ENCODE results near the gene SERPINA7. TPM values are rescaled to one million over a fixed set of nuclear protein-coding genes. Genes with fewer than 3 reads are reported as not detected.

SERPINA7 gene
- total RNA-seq (0.05 TPM), polyA plus RNA-seq (0.02 TPM)
- long read RNA-seq, donor 1 = 0 reads
- long read RNA-seq, donor 2 = 0 reads
- long read RNA-seq, donor 3 = 0 reads
- long read RNA-seq, donor 4 = 0 reads
- long read RNA-seq, donor 5 = 0 reads
- long read RNA-seq, donor 6 = 0 reads
- long read RNA-seq, donor 7 = 0 reads
- long read RNA-seq, donor 8 = 0 reads
- long read RNA-seq, donor 9 = 0 reads
- long read RNA-seq, donor 10 = 0 reads

- H3K4me1 ChIP-seq (ENCODE audit: control insufficient read depth in 2 of 2, insufficient read depth in 2 of 2, low read length in 2 of 2) = no peaks in the 10 kb centered on the region
- no peak within 1 kb of the TSS for H3K27ac ChIP-seq (ENCODE audit: low read depth in 1 of 2, low read length in 1 of 2)
- no peaks in the 10 kb centered on the region for H3K27me3 ChIP-seq (ENCODE audit: control insufficient read depth in 2 of 2, insufficient read depth in 1 of 2, low read length in 1 of 2)
- DNase-seq (ENCODE audit: low read depth in 6 of 9, low spot score in 9 of 9) = no peak
- H3K9me3 ChIP-seq (ENCODE audit: control insufficient read depth in 2 of 2, insufficient read depth in 1 of 2, low read length in 1 of 2) = no peaks in the 10 kb centered on the region
- H3K36me3 ChIP-seq (ENCODE audit: control insufficient read depth in 2 of 2, insufficient read depth in 2 of 2, low read length in 1 of 2) = no peaks in the 10 kb centered on the region
- no peak within 1 kb of the TSS for H3K4me3 ChIP-seq (ENCODE audit: low read length in 2 of 2)
Observed at GRCh38 chrX:106038625-106039024, at the start of gene SERPINA7. Gene SERPINA7, minus strand, starts transcription at chrX:106038727. Its CDS starts 1,669 bp downstream, at chrX:106037058.

- Histone ChIP-seq H3K27me3 (ENCODE audit: control insufficient read depth in 2 of 2, insufficient read depth in 1 of 2, low read length in 1 of 2) (no peaks in the 10 kb centered on the region), H3K4me3 (ENCODE audit: low read length in 2 of 2) (no peak overlapping the region), H3K4me1 (ENCODE audit: control insufficient read depth in 2 of 2, insufficient read depth in 2 of 2, low read length in 2 of 2) (no peaks in the 10 kb centered on the region), H3K9me3 (ENCODE audit: control insufficient read depth in 2 of 2, insufficient read depth in 1 of 2, low read length in 1 of 2) (no peaks in the 10 kb centered on the region), H3K27ac (ENCODE audit: low read depth in 1 of 2, low read length in 1 of 2) (no peak overlapping the region), H3K36me3 (ENCODE audit: control insufficient read depth in 2 of 2, insufficient read depth in 2 of 2, low read length in 1 of 2) (no peaks in the 10 kb centered on the region)
- WGBS = 93% methylated on average over 3 of the region's 3 CpGs
- no peak for DNase-seq (ENCODE audit: low read depth in 6 of 9, low spot score in 9 of 9)
Observed at GRCh38 chrX:106069048-106069447, 30.5 kb upstream of the SERPINA7 start.

- DNase-seq (ENCODE audit: low read depth in 6 of 9, low spot score in 9 of 9) = no peak
- no peaks in the 10 kb centered on the region for H3K9me3 ChIP-seq (ENCODE audit: control insufficient read depth in 2 of 2, insufficient read depth in 1 of 2, low read length in 1 of 2)
- 94% methylated on average over 1 of the region's 1 CpG for WGBS
Observed at GRCh38 chrX:106050054-106050453, 11.5 kb upstream of the SERPINA7 start.

GRCh38 chrX:106042296-106042695 lies 3.8 kb upstream of the SERPINA7 start:
- Histone ChIP-seq H3K4me3 (ENCODE audit: low read length in 2 of 2) (no peak overlapping the region), H3K27ac (ENCODE audit: low read depth in 1 of 2, low read length in 1 of 2) (no peak overlapping the region), H3K4me1 (ENCODE audit: control insufficient read depth in 2 of 2, insufficient read depth in 2 of 2, low read length in 2 of 2) (no peaks in the 10 kb centered on the region), H3K36me3 (ENCODE audit: control insufficient read depth in 2 of 2, insufficient read depth in 2 of 2, low read length in 1 of 2) (no peaks in the 10 kb centered on the region), H3K9me3 (ENCODE audit: control insufficient read depth in 2 of 2, insufficient read depth in 1 of 2, low read length in 1 of 2) (no peaks in the 10 kb centered on the region), H3K27me3 (ENCODE audit: control insufficient read depth in 2 of 2, insufficient read depth in 1 of 2, low read length in 1 of 2) (no peaks in the 10 kb centered on the region)
- WGBS = 88% methylated on average over 2 of the region's 2 CpGs
- DNase-seq (ENCODE audit: low read depth in 6 of 9, low spot score in 9 of 9) = no peak

More at GRCh38 chrX:106050054-106050453, 11.5 kb upstream of the SERPINA7 start:
- no peaks in the 10 kb centered on the region for H3K27me3 ChIP-seq (ENCODE audit: control insufficient read depth in 2 of 2, insufficient read depth in 1 of 2, low read length in 1 of 2)
- no peak overlapping the region for H3K4me3 ChIP-seq (ENCODE audit: low read length in 2 of 2)
- H3K27ac ChIP-seq (ENCODE audit: low read depth in 1 of 2, low read length in 1 of 2) = no peak overlapping the region
- no peaks in the 10 kb centered on the region for H3K36me3 ChIP-seq (ENCODE audit: control insufficient read depth in 2 of 2, insufficient read depth in 2 of 2, low read length in 1 of 2)
- H3K4me1 ChIP-seq (ENCODE audit: control insufficient read depth in 2 of 2, insufficient read depth in 2 of 2, low read length in 2 of 2) = no peaks in the 10 kb centered on the region

- Histone ChIP-seq H3K27ac (ENCODE audit: low read depth in 1 of 2, low read length in 1 of 2) (no peak overlapping the region), H3K9me3 (ENCODE audit: control insufficient read depth in 2 of 2, insufficient read depth in 1 of 2, low read length in 1 of 2) (no peaks in the 10 kb centered on the region), H3K4me1 (ENCODE audit: control insufficient read depth in 2 of 2, insufficient read depth in 2 of 2, low read length in 2 of 2) (no peaks in the 10 kb centered on the region), H3K36me3 (ENCODE audit: control insufficient read depth in 2 of 2, insufficient read depth in 2 of 2, low read length in 1 of 2) (no peaks in the 10 kb centered on the region), H3K27me3 (ENCODE audit: control insufficient read depth in 2 of 2, insufficient read depth in 1 of 2, low read length in 1 of 2) (no peaks in the 10 kb centered on the region), H3K4me3 (ENCODE audit: low read length in 2 of 2) (no peak overlapping the region)
- no peak for DNase-seq (ENCODE audit: low read depth in 6 of 9, low spot score in 9 of 9)
- WGBS = 91% methylated on average over 4 of the region's 4 CpGs
Observed at GRCh38 chrX:106040861-106041260, 2.3 kb upstream of the SERPINA7 start.

- Histone ChIP-seq H3K27ac (ENCODE audit: low read depth in 1 of 2, low read length in 1 of 2) (no peak overlapping the region), H3K27me3 (ENCODE audit: control insufficient read depth in 2 of 2, insufficient read depth in 1 of 2, low read length in 1 of 2) (no peaks in the 10 kb centered on the region), H3K36me3 (ENCODE audit: control insufficient read depth in 2 of 2, insufficient read depth in 2 of 2, low read length in 1 of 2) (no peaks in the 10 kb centered on the region), H3K4me1 (ENCODE audit: control insufficient read depth in 2 of 2, insufficient read depth in 2 of 2, low read length in 2 of 2) (no peaks in the 10 kb centered on the region), H3K9me3 (ENCODE audit: control insufficient read depth in 2 of 2, insufficient read depth in 1 of 2, low read length in 1 of 2) (no peaks in the 10 kb centered on the region), H3K4me3 (ENCODE audit: low read length in 2 of 2) (no peak overlapping the region)
- no peak for DNase-seq (ENCODE audit: low read depth in 6 of 9, low spot score in 9 of 9)
- WGBS = 51% methylated on average over 2 of the region's 2 CpGs
Observed at GRCh38 chrX:106039920-106040319, 1.4 kb upstream of the SERPINA7 start.

GRCh38 chrX:106037835-106038473 lies 573 bp downstream of the SERPINA7 start:
- 96% methylated on average over 1 of the region's 1 CpG for WGBS
- Histone ChIP-seq H3K4me1 (ENCODE audit: control insufficient read depth in 2 of 2, insufficient read depth in 2 of 2, low read length in 2 of 2) (no peaks in the 10 kb centered on the region), H3K27ac (ENCODE audit: low read depth in 1 of 2, low read length in 1 of 2) (no peak overlapping the region), H3K9me3 (ENCODE audit: control insufficient read depth in 2 of 2, insufficient read depth in 1 of 2, low read length in 1 of 2) (no peaks in the 10 kb centered on the region), H3K4me3 (ENCODE audit: low read length in 2 of 2) (no peak overlapping the region), H3K36me3 (ENCODE audit: control insufficient read depth in 2 of 2, insufficient read depth in 2 of 2, low read length in 1 of 2) (no peaks in the 10 kb centered on the region), H3K27me3 (ENCODE audit: control insufficient read depth in 2 of 2, insufficient read depth in 1 of 2, low read length in 1 of 2) (no peaks in the 10 kb centered on the region)
- DNase-seq (ENCODE audit: low read depth in 6 of 9, low spot score in 9 of 9) = no peak

GRCh38 chrX:106036716-106037115 lies 1.8 kb downstream of the SERPINA7 start:
- H3K9me3 ChIP-seq (ENCODE audit: control insufficient read depth in 2 of 2, insufficient read depth in 1 of 2, low read length in 1 of 2) = no peaks in the 10 kb centered on the region
- no peak overlapping the region for H3K4me3 ChIP-seq (ENCODE audit: low read length in 2 of 2)
- no peak for DNase-seq (ENCODE audit: low read depth in 6 of 9, low spot score in 9 of 9)
- no peak overlapping the region for H3K27ac ChIP-seq (ENCODE audit: low read depth in 1 of 2, low read length in 1 of 2)
- no peaks in the 10 kb centered on the region for H3K36me3 ChIP-seq (ENCODE audit: control insufficient read depth in 2 of 2, insufficient read depth in 2 of 2, low read length in 1 of 2)
- 98% methylated on average over 1 of the region's 1 CpG for WGBS
- no peaks in the 10 kb centered on the region for H3K27me3 ChIP-seq (ENCODE audit: control insufficient read depth in 2 of 2, insufficient read depth in 1 of 2, low read length in 1 of 2)
- H3K4me1 ChIP-seq (ENCODE audit: control insufficient read depth in 2 of 2, insufficient read depth in 2 of 2, low read length in 2 of 2) = no peaks in the 10 kb centered on the region

GRCh38 chrX:106035064-106035463 lies 3.5 kb downstream of the SERPINA7 start:
- no peak for DNase-seq (ENCODE audit: low read depth in 6 of 9, low spot score in 9 of 9)
- 85% methylated on average over 2 of the region's 2 CpGs for WGBS
- H3K27ac ChIP-seq (ENCODE audit: low read depth in 1 of 2, low read length in 1 of 2) = no peak overlapping the region
- H3K4me1 ChIP-seq (ENCODE audit: control insufficient read depth in 2 of 2, insufficient read depth in 2 of 2, low read length in 2 of 2) = no peaks in the 10 kb centered on the region
- H3K27me3 ChIP-seq (ENCODE audit: control insufficient read depth in 2 of 2, insufficient read depth in 1 of 2, low read length in 1 of 2) = no peaks in the 10 kb centered on the region
- H3K36me3 ChIP-seq (ENCODE audit: control insufficient read depth in 2 of 2, insufficient read depth in 2 of 2, low read length in 1 of 2) = no peaks in the 10 kb centered on the region
- no peaks in the 10 kb centered on the region for H3K9me3 ChIP-seq (ENCODE audit: control insufficient read depth in 2 of 2, insufficient read depth in 1 of 2, low read length in 1 of 2)
- H3K4me3 ChIP-seq (ENCODE audit: low read length in 2 of 2) = no peak overlapping the region

All from thymus (tissue), 14 donors.